Kidney (tissue), 14 donors: ENCODE measurements around the gene MFSD2B. TPM values are rescaled to one million over a fixed set of nuclear protein-coding genes. Genes with fewer than 3 reads are reported as not detected.
A peak's percentile ranks its signal among the peaks of the same experiment; 100 is the strongest.
"Not testable (repeated sequence)": the region's sequence is repeated elsewhere in the genome, so short reads cannot be mapped to it uniquely, and the experiment has no call there.

Experiments
- DNase-seq, 5 donors: peaks; one replicate each; pipeline ENCODE4 v3.0.0-alpha.2; 2013 to 2020
- FAIRE-seq: peaks from 2 replicates; lab custom pipeline; 2012; peaks lifted over from hg19 to GRCh38; lab: Jason Lieb, UNC
- H3K27ac ChIP-seq, 2 donors: one replicate each; pipeline ENCODE4 v1.7.0; 2013; ENCODE audit warnings: low read depth in 2 of 2, low read length in 2 of 2, inconsistent platforms in 1 of 2
- H3K27me3 ChIP-seq: one replicate; pipeline ENCODE4 v1.7.1; 2013; ENCODE audit warnings: low read length, inconsistent platforms; ENCODE audit not compliant: control insufficient read depth, insufficient read depth
- H3K36me3 ChIP-seq, 3 donors: one replicate each; pipeline versions ENCODE4 v1.7.0 to v1.7.1; 2013; ENCODE audit warnings: low read length in 3 of 3, control low read depth in 1 of 3, inconsistent platforms in 1 of 3; ENCODE audit not compliant: insufficient read depth in 3 of 3, control insufficient read depth in 2 of 3
- H3K4me1 ChIP-seq, 3 donors: one replicate each; pipeline versions ENCODE4 v1.7.0 to v1.7.1; 2013; ENCODE audit warnings: low read length in 3 of 3, inconsistent platforms in 1 of 3, low read depth in 1 of 3; ENCODE audit not compliant: control insufficient read depth in 2 of 3, insufficient read depth in 2 of 3
- H3K4me3 ChIP-seq, 3 donors: one replicate each; pipeline versions ENCODE4 v1.7.0 to v1.8.1; 2013; ENCODE audit warnings: low read length in 3 of 3, control low read depth in 1 of 3, inconsistent platforms in 1 of 3
- H3K9ac ChIP-seq, 3 donors: one replicate each; pipeline versions ENCODE4 v1.7.0 to v1.7.1; 2013; ENCODE audit warnings: low read length in 3 of 3, control low read depth in 1 of 3, inconsistent platforms in 1 of 3
- H3K9me3 ChIP-seq, 3 donors: one replicate each; pipeline versions ENCODE4 v1.7.0 to v1.7.1; 2013; ENCODE audit warnings: low read length in 3 of 3, control low read depth in 1 of 3, inconsistent platforms in 1 of 3; ENCODE audit not compliant: control insufficient read depth in 2 of 3, insufficient read depth in 1 of 3
- CTCF ChIP-seq: IDR thresholded peaks from 3 replicates; pipeline ENCODE4 v1.5.1; 2012; ENCODE audit warnings: mild to moderate bottlenecking, moderate library complexity, borderline replicate concordance; ENCODE audit not compliant: insufficient read depth; ENCODE audit errors: extremely low read depth
- intact Hi-C: fragments of 100-400 bp; cut with DNase I; formaldehyde crosslinking; loops from one replicate; pipeline ENCODE4 v1.11.1; 2022
- polyA plus RNA-seq: library from polyadenylated mRNA; stranded (reverse); fragments of 350-450 nt; fragmentation: Illumina TruSeq; extraction: RNeasy Lipid Tissue Mini Kit (QIAGEN cat#74804); gene quantifications from one replicate; pipeline ENCODE4 v1.2.3, GENCODE V29; 2014; ENCODE audit warnings: low read depth, low replicate concordance; ENCODE audit not compliant: insufficient read depth
- total RNA-seq: library from RNA; stranded (reverse); fragmentation: NEBNext Ultra II Directional; extraction: Animal tissue kit (Norgen Biotek cat#: 25700); gene quantifications from one replicate; pipeline ENCODE4 v1.2.1, GENCODE V29; 2021
- donor health status: control.
- donor health status: control.
- donor health status: control.
- donor health status: control.
- donor health status: control.
- donor health status: DM: yes; HTN: yes; CAD: no.
- donor health status: Normal renal cell carcinoma (clear cell type).

MFSD2B gene
- total and polyA plus RNA-seq, 2 donors from 2014 or later = 0.54 TPM; not detected in 1

- H3K4me3 ChIP-seq = no peak overlapping the region
- DNase-seq (no peak), FAIRE-seq (no peak)
- no peaks in the 10 kb centered on the region for H3K27me3 ChIP-seq
- no peaks in the 10 kb centered on the region for H3K9me3 ChIP-seq
- H3K4me1 ChIP-seq = no peaks in the 10 kb centered on the region
- intact Hi-C loops = no loop called here
- H3K36me3 ChIP-seq = peaks cover 0 to 14% (median 11%) of the 10 kb centered on the region in 3 donors
- no peak for TF ChIP-seq CTCF
- H3K27ac ChIP-seq = no peak overlapping the region
- H3K9ac ChIP-seq = no peak overlapping the region
Observed at GRCh38 chr2:24038786-24039499, 29.1 kb downstream of the MFSD2B start.

GRCh38 chr2:24040511-24040910 lies 30.6 kb downstream of the MFSD2B start:
- H3K27me3 ChIP-seq = no peaks in the 10 kb centered on the region
- no peak for FAIRE-seq
- intact Hi-C loops = no loop called here
- TF ChIP-seq CTCF = no peak
- no peak overlapping the region for H3K9ac ChIP-seq
- H3K36me3 ChIP-seq = peaks cover 0 to 14% (median 11%) of the 10 kb centered on the region in 3 donors
- H3K4me3 ChIP-seq = no peak overlapping the region
- DNase-seq = no peak
- H3K27ac ChIP-seq = no peak overlapping the region
- H3K9me3 ChIP-seq = no peaks in the 10 kb centered on the region
- no peaks in the 10 kb centered on the region for H3K4me1 ChIP-seq

GRCh38 chr2:24043133-24043532 lies 33.2 kb downstream of the MFSD2B start:
- H3K27ac ChIP-seq, H3K4me3 ChIP-seq, DNase-seq, FAIRE-seq, H3K27me3 ChIP-seq, H3K9me3 ChIP-seq, intact Hi-C loops, H3K9ac ChIP-seq, H3K4me1 ChIP-seq: not testable (repeated sequence)
- H3K36me3 ChIP-seq = peaks cover 0 to 10% (median 9%) of the 10 kb centered on the region in 3 donors

- H3K9ac ChIP-seq = no peak overlapping the region
- intact Hi-C loops = no loop called here
- peak overlapping the region in 1 of 3 donors; percentile 94 for H3K4me3 ChIP-seq
Observed at GRCh38 chr2:24045511-24046508, 35.9 kb downstream of the MFSD2B start.

More at GRCh38 chr2:24045511-24046508, 35.9 kb downstream of the MFSD2B start:
- peaks cover 0 to 13% (median 8%) of the 10 kb centered on the region in 3 donors for H3K4me1 ChIP-seq
- H3K36me3 ChIP-seq = no peaks in the 10 kb centered on the region
- no peak for TF ChIP-seq CTCF
- DNase-seq (no peak), FAIRE-seq (no peak)
- H3K9me3 ChIP-seq = no peaks in the 10 kb centered on the region
- H3K27me3 ChIP-seq = no peaks in the 10 kb centered on the region
- H3K27ac ChIP-seq = no peak overlapping the region
